Heart left ventricle (tissue), 16 donors: ENCODE measurements around the gene ZNF668. TPM values are rescaled to one million over a fixed set of nuclear protein-coding genes. Genes with fewer than 3 reads are reported as not detected.
A peak's percentile ranks its signal among the peaks of the same experiment; 100 is the strongest.

Experiments used
- ATAC-seq, 4 donors: fragments of 200-7000 bp; cut with Tn5 transposase; one replicate each; pipeline ENCODE4 v1.9.1; 2020 to 2022; ENCODE audit warnings: moderate library complexity in 4 of 4, mild to moderate bottlenecking in 3 of 4, moderate number of reproducible peaks in 1 of 4
- DNase-seq, 5 donors: peaks; one replicate each; pipeline ENCODE4 v3.0.0-alpha.2; 2020
- H3K27ac ChIP-seq, 12 donors: fragments of 200-600 bp; sonication (generic) in 4 of 12; one replicate each; pipeline versions ENCODE4 v1.5.0 to v1.8.0; 2016 to 2022; ENCODE audit warnings: mild to moderate bottlenecking in 2 of 12
- H3K27me3 ChIP-seq, 9 donors: fragments of 200-600 bp; sonication (generic) in 2 of 9; one replicate each; pipeline versions ENCODE4 v1.5.1 to v1.8.0; 2016 to 2022; ENCODE audit warnings: mild to moderate bottlenecking in 3 of 9
- H3K36me3 ChIP-seq, 9 donors: fragments of 200-600 bp; sonication (generic) in 2 of 9; one replicate each; pipeline versions ENCODE4 v1.5.0 to v1.8.0; 2018 to 2022; ENCODE audit warnings: mild to moderate bottlenecking in 2 of 9
- H3K4me1 ChIP-seq, 12 donors: fragments of 200-600 bp; sonication (generic) in 4 of 12; one replicate each; pipeline versions ENCODE4 v1.5.0 to v1.8.0; 2016 to 2022; ENCODE audit warnings: mild to moderate bottlenecking in 3 of 12
- H3K4me3 ChIP-seq, 12 donors: fragments of 200-600 bp; sonication (generic) in 4 of 12; one replicate each; pipeline versions ENCODE4 v1.5.0 to v1.8.0; 2017 to 2022; ENCODE audit warnings: mild to moderate bottlenecking in 9 of 12, moderate library complexity in 4 of 12
- H3K9me3 ChIP-seq, 12 donors: fragments of 200-600 bp; sonication (generic) in 4 of 12; one replicate each; pipeline versions ENCODE4 v1.5.0 to v1.8.0; 2016 to 2022; ENCODE audit warnings: mild to moderate bottlenecking in 1 of 12
- CTCF ChIP-seq, 12 donors: fragments of 200-600 bp; sonication (generic) in 4 of 12; IDR thresholded peaks; one replicate each; pipeline versions ENCODE4 v1.5.0 to v1.8.0; 2018 to 2022; ENCODE audit warnings: antibody characterized with exemption in 12 of 12, mild to moderate bottlenecking in 5 of 12
- POLR2A ChIP-seq, 2 donors: fragments of 450-650 bp; IDR thresholded peaks; one replicate each; pipeline ENCODE4 v1.6.1; 2017; ENCODE audit warnings: antibody characterized with exemption in 2 of 2, mild to moderate bottlenecking in 2 of 2, moderate library complexity in 2 of 2
- WGBS, 4 donors: extraction: QIAGEN DNeasy Blood & Tissue Kit in 2 of 4; methylation state at CpG; one replicate each; pipeline versions ENCODE4 v1.1.5 to v1.1.7; 2013 to 2018; 5-methylcytosine and 5-hydroxymethylcytosine counted together
- intact Hi-C, 10 donors: fragments of 100-400 bp; cut with DNase I; formaldehyde crosslinking; loops; one replicate each; pipeline versions ENCODE4 v1.11.1 to v1.14.2; 2022
- polyA plus RNA-seq, 2 donors: library from polyadenylated mRNA; stranded (reverse); fragments of 200-250 nt; gene quantifications; one replicate each; pipeline ENCODE4 v1.2.3, GENCODE V29; 2013
- total RNA-seq, 9 donors: library from RNA; depleted of rRNA in 2 of 9; stranded (reverse); fragments of >200 nt in 2 of 9; fragmentation: NEBNext Ultra II Directional in 3 of 9; extraction: Animal tissue kit (Norgen Biotek cat#: 25700) in 3 of 9; gene quantifications; one replicate each; pipeline versions ENCODE4 v1.1.0 to v1.2.4, GENCODE V29; 2016 to 2023
- donor health status: ischemic (EF 13 %, LVEDD 7.1; RV severe dilation, severe dysfunction).
- donor health status: healthy with polysubstance abuse.
- donor health status: DM: no; HTN: yes; CAD: no.
- donor health status: DM: no; HTN: no; CAD: no.
- donor health status: ischemic (EF 25% LVEDD 6.9; RV normal size, moderate dysfunction).
- donor health status: ischemic (EF 25% LVEDD 5.7; RV mildly dilated, moderate dysfunction).
- donor health status: healthy.
- donor health status: DM: yes; HTN: yes; CAD: no.
- donor health status: ischemic (EF 35%, LVEDD 5.7; RV mildly dilated, moderate dysfunction).
- donor health status: nonischemic (EF 11% LVEDD 7.7; RV severe dilation, severe dysfunction).
- donor health status: DM: yes; HTN: yes; CAD: no.
- donor health status: PGD.
- donor health status: ischemic (EF 29% LVEDD 5.4; RV normal size, mild dysfunction).
- donor health status: nonischemic (EF 23%, LVEDD 6.1; RV moderate dilation, normal function).

The ZNF668 gene
- total and polyA plus RNA-seq, 11 donors: 3.5 to 11.4 (median 6.6) TPM

GRCh38 chr16:31087971-31088370 lies 13.9 kb upstream of the ZNF668 start:
- intact Hi-C loops: no loop called here
- Histone ChIP-seq H3K27me3 (no peaks in the 10 kb centered on the region), H3K4me3 (no peak overlapping the region), H3K36me3 (peaks cover 0 to 73% (median 34%) of the 10 kb centered on the region in 9 donors), H3K4me1 (peaks cover 0 to 13% (median 0%) of the 10 kb centered on the region in 12 donors), H3K27ac (no peak overlapping the region), H3K9me3 (no peaks in the 10 kb centered on the region)
- ATAC-seq (no peak), DNase-seq (no peak)
- WGBS, 4 donors: 79 to 90% (median 87%) methylated on average over 4 to 5 of the region's 5 CpGs
- TF ChIP-seq POLR2A (IDR thresholded peaks at IDR 0.05): no peak
- no peak for TF ChIP-seq CTCF (IDR thresholded peaks at IDR 0.05)

GRCh38 chr16:31087481-31087880 lies 13.4 kb upstream of the ZNF668 start:
- TF ChIP-seq POLR2A (IDR thresholded peaks at IDR 0.05) (no peak), CTCF (IDR thresholded peaks at IDR 0.05) (no peak)
- intact Hi-C loops: no loop called here
- Histone ChIP-seq H3K4me1 (peaks cover 0 to 13% (median 0%) of the 10 kb centered on the region in 12 donors), H3K9me3 (no peaks in the 10 kb centered on the region), H3K36me3 (peaks cover 0 to 75% (median 35%) of the 10 kb centered on the region in 9 donors), H3K27ac (no peak overlapping the region), H3K27me3 (no peaks in the 10 kb centered on the region), H3K4me3 (no peak overlapping the region)
- WGBS, 4 donors: 89 to 96% (median 92%) methylated on average over 6 to 8 of the region's 8 CpGs
- DNase-seq (peak in 1 of 5 donors; percentile 19), ATAC-seq (no peak)

GRCh38 chr16:31086629-31086906 lies 12.5 kb upstream of the ZNF668 start:
- Histone ChIP-seq H3K4me3 (no peak overlapping the region), H3K9me3 (no peaks in the 10 kb centered on the region), H3K36me3 (peaks cover 0 to 79% (median 35%) of the 10 kb centered on the region in 9 donors), H3K4me1 (peaks cover 0 to 22% (median 0%) of the 10 kb centered on the region in 12 donors), H3K27ac (no peak overlapping the region), H3K27me3 (no peaks in the 10 kb centered on the region)
- intact Hi-C loops: no loop called here
- DNase-seq (no peak), ATAC-seq (no peak)
- WGBS, 4 donors: 82 to 87% (median 85%) methylated on average over 2 to 6 of the region's 6 CpGs; no CpG with 5 or more reads in 1 of the 4 donors
- TF ChIP-seq CTCF (IDR thresholded peaks at IDR 0.05) (no peak), POLR2A (IDR thresholded peaks at IDR 0.05) (no peak)

- no peak for ATAC-seq
- Histone ChIP-seq H3K9me3 (no peaks in the 10 kb centered on the region), H3K27me3 (no peaks in the 10 kb centered on the region), H3K27ac (no peak overlapping the region), H3K4me1 (peaks cover 0 to 24% (median 0%) of the 10 kb centered on the region in 12 donors), H3K4me3 (no peak overlapping the region), H3K36me3 (peaks cover 0 to 78% (median 39%) of the 10 kb centered on the region in 9 donors)
- peak in 1 of 5 donors; percentile 18 for DNase-seq
- 83 to 90% (median 86%) methylated on average over 13 to 18 of the region's 18 CpGs for WGBS, 4 donors
- TF ChIP-seq POLR2A (IDR thresholded peaks at IDR 0.05): no peak
- TF ChIP-seq CTCF (IDR thresholded peaks at IDR 0.05): no peak
- intact Hi-C loops: no loop called here
Observed at GRCh38 chr16:31085873-31086628, 12.0 kb upstream of the ZNF668 start.
